Natural killer cell (primary cell): ENCODE measurements around the gene TMEM238L. TPM values are rescaled to one million over a fixed set of nuclear protein-coding genes. Genes with fewer than 3 reads are reported as not detected.

ENCODE experiments used
- ATAC-seq, 3 donors: fragments of 150-1000 bp in 2 of 3; fragments of 200-7000 bp in 1 of 3; cut with Tn5 transposase; 1 replicate in 1 of 3; 2 replicates in 2 of 3; pipeline ENCODE4 v1.10.0; 2021; ENCODE audit warnings: mild to moderate bottlenecking in 2 of 3, moderate library complexity in 2 of 3
- DNase-seq, 2 donors: peaks; one replicate each; pipeline versions ENCODE4 v3.0.0 to v3.0.0-alpha.2; 2013 to 2021; ENCODE audit warnings: mixed read lengths in 1 of 2
- H3K27ac ChIP-seq: one replicate; pipeline ENCODE4 v1.5.1; 2013; ENCODE audit warnings: mild to moderate bottlenecking, low read length
- H3K27me3 ChIP-seq: one replicate; pipeline ENCODE4 v1.6.1; 2013; ENCODE audit warnings: low read length; ENCODE audit not compliant: control insufficient read depth, insufficient read depth
- H3K36me3 ChIP-seq: one replicate; pipeline ENCODE4 v1.6.1; 2013; ENCODE audit warnings: low read length; ENCODE audit not compliant: control insufficient read depth, insufficient read depth
- H3K4me1 ChIP-seq: one replicate; pipeline ENCODE4 v1.6.1; 2013; ENCODE audit warnings: low read length; ENCODE audit not compliant: control insufficient read depth, insufficient read depth
- H3K4me3 ChIP-seq: one replicate; pipeline ENCODE4 v1.5.1; 2013; ENCODE audit warnings: low read length
- H3K9me3 ChIP-seq: one replicate; pipeline ENCODE4 v1.6.1; 2013; ENCODE audit warnings: low read length; ENCODE audit not compliant: control insufficient read depth, insufficient read depth
- H3K27ac Mint-ChIP-seq, 2 donors: one replicate each; pipeline ENCODE4 v1.8.0; 2022; ENCODE audit warnings: mild to moderate bottlenecking in 2 of 2, mixed read lengths in 2 of 2, moderate library complexity in 1 of 2
- H3K27me3 Mint-ChIP-seq, 2 donors: one replicate each; pipeline ENCODE4 v1.8.0; 2022; ENCODE audit warnings: low read depth in 2 of 2, mixed read lengths in 2 of 2
- H3K36me3 Mint-ChIP-seq: one replicate; pipeline ENCODE4 v1.8.0; 2022; ENCODE audit warnings: mixed read lengths
- H3K4me1 Mint-ChIP-seq, 2 donors: one replicate each; pipeline ENCODE4 v1.8.0; 2022; ENCODE audit warnings: mixed read lengths in 2 of 2
- H3K4me3 Mint-ChIP-seq: one replicate; pipeline ENCODE4 v1.8.0; 2022; ENCODE audit warnings: mild to moderate bottlenecking, moderate library complexity, mixed read lengths
- H3K9me3 Mint-ChIP-seq, 2 donors: one replicate each; pipeline ENCODE4 v1.8.0; 2022; ENCODE audit warnings: mixed read lengths in 2 of 2
- CTCF ChIP-seq: fragments of 200-600 bp; IDR thresholded peaks from one replicate; pipeline ENCODE4 v1.8.0; 2022; ENCODE audit warnings: antibody characterized with exemption
- WGBS: methylation state at CpG from one replicate; pipeline ENCODE4 v1.1.7; 2013; ENCODE audit warnings: missing lambda C conversion rate; ENCODE audit not compliant: insufficient coverage; 5-methylcytosine and 5-hydroxymethylcytosine counted together
- intact Hi-C: fragments of 100-400 bp; cut with micrococcal nuclease; formaldehyde crosslinking; loops from one replicate; pipeline ENCODE4 v1.14.2; 2022
- total RNA-seq, 4 donors: library from RNA; stranded (reverse); fragments of 120-200 nt in 1 of 4; gene quantifications; one replicate each; pipeline versions ENCODE4 v1.2.3 to v1.2.4, GENCODE V29; 2013 to 2022

The TMEM238L gene
- total RNA-seq, 3 donors from 2014 or later (not counting 1 experiment from before 2014, with no cell fraction given) = not detected

DNA sequence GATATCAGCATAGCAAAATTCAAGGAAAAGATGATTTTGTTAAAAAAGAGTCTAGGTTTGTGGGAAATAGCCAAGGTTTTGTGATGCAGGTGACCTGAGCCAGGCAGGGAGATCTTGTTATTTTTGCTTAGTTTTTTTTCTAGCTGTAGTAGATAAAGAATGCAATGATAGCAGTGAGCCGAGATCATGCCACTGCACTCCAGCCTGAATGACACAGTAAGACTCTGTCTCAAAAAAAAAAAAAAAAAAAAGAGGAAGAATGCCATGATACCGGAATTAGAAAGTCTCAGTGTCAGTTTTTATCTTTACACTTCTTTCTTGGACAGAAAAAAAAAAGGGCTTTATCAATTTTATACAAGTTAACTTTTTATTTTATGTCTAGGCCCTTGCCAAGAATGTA lies 27.5 kb downstream of the TMEM238L start:
- no peak overlapping the region for H3K4me3 ChIP-seq
- no peak overlapping the region for H3K27ac Mint-ChIP-seq
- H3K4me1 ChIP-seq = no peaks in the 10 kb centered on the region
- no peaks in the 10 kb centered on the region for H3K4me1 Mint-ChIP-seq
- H3K36me3 Mint-ChIP-seq = no peaks in the 10 kb centered on the region
- H3K27me3 ChIP-seq = no peaks in the 10 kb centered on the region
- H3K9me3 Mint-ChIP-seq = no peaks in the 10 kb centered on the region
- no peaks in the 10 kb centered on the region for H3K36me3 ChIP-seq
- peaks cover 0 to 5% of the 10 kb centered on the region in 2 donors for H3K27me3 Mint-ChIP-seq
- no peak overlapping the region for H3K27ac ChIP-seq
- 43% methylated on average over 1 of the region's 2 CpGs for WGBS
- intact Hi-C loops = no loop called here
- no peak overlapping the region for H3K4me3 Mint-ChIP-seq
- H3K9me3 ChIP-seq = peaks cover 5% of the 10 kb centered on the region
- no peak for TF ChIP-seq CTCF
- ATAC-seq (no peak), DNase-seq (no peak)

- Histone ChIP-seq H3K4me1 (no peaks in the 10 kb centered on the region), H3K36me3 (no peaks in the 10 kb centered on the region), H3K9me3 (peaks cover 5% of the 10 kb centered on the region), H3K27ac (no peak overlapping the region), H3K27me3 (no peaks in the 10 kb centered on the region), H3K4me3 (no peak overlapping the region)
- intact Hi-C loops = no loop called here
- Mint-ChIP-seq H3K4me1 (no peaks in the 10 kb centered on the region), H3K9me3 (no peaks in the 10 kb centered on the region), H3K27ac (no peak overlapping the region), H3K4me3 (no peak overlapping the region), H3K27me3 (peaks cover 0 to 5% of the 10 kb centered on the region in 2 donors), H3K36me3 (no peaks in the 10 kb centered on the region)
- no peak for TF ChIP-seq CTCF
- WGBS = 56% methylated on average over 4 of the region's 5 CpGs
- ATAC-seq (no peak), DNase-seq (no peak)
Observed at GRCh38 chr17:10775740-10776356, 28.1 kb downstream of the TMEM238L start.

GRCh38 chr17:10775058-10775457 lies 28.8 kb downstream of the TMEM238L start:
- Mint-ChIP-seq H3K4me3 (no peak overlapping the region), H3K4me1 (no peaks in the 10 kb centered on the region), H3K27me3 (peaks cover 0 to 5% of the 10 kb centered on the region in 2 donors), H3K27ac (no peak overlapping the region), H3K36me3 (no peaks in the 10 kb centered on the region), H3K9me3 (no peaks in the 10 kb centered on the region)
- no peak for ATAC-seq
- no peak overlapping the region for H3K27ac ChIP-seq
- peaks cover 5% of the 10 kb centered on the region for H3K9me3 ChIP-seq
- intact Hi-C loops = no loop called here
- H3K27me3 ChIP-seq = no peaks in the 10 kb centered on the region
- no peaks in the 10 kb centered on the region for H3K36me3 ChIP-seq
- no peak overlapping the region for H3K4me3 ChIP-seq
- 78% methylated on average over 4 of the region's 4 CpGs for WGBS
- DNase-seq = no peak
- H3K4me1 ChIP-seq = no peaks in the 10 kb centered on the region
- TF ChIP-seq CTCF = no peak

- H3K36me3 ChIP-seq = no peaks in the 10 kb centered on the region
Observed at GRCh38 chr17:10773391-10773790, 30.5 kb downstream of the TMEM238L start.

More at GRCh38 chr17:10773391-10773790, 30.5 kb downstream of the TMEM238L start:
- no CpG with 5 or more reads among the region's 2 CpGs for WGBS
- Mint-ChIP-seq H3K4me1 (no peaks in the 10 kb centered on the region), H3K27me3 (peaks cover 0 to 5% of the 10 kb centered on the region in 2 donors), H3K9me3 (no peaks in the 10 kb centered on the region), H3K27ac (no peak overlapping the region), H3K4me3 (no peak overlapping the region), H3K36me3 (no peaks in the 10 kb centered on the region)
- no peak for DNase-seq
- H3K27me3 ChIP-seq = no peaks in the 10 kb centered on the region
- ATAC-seq = no peak
- no peak for TF ChIP-seq CTCF
- H3K9me3 ChIP-seq = peaks cover 5% of the 10 kb centered on the region
- no peak overlapping the region for H3K4me3 ChIP-seq
- no peaks in the 10 kb centered on the region for H3K4me1 ChIP-seq
- intact Hi-C loops = loop anchor here (2.0 kb wide), 1 partner anchor 19 kb away; no protein-coding TSS in a partner anchor
- H3K27ac ChIP-seq = no peak overlapping the region
